Measurements from ENCODE around the gene CDKL1.

GRCh38 chr14:50381823-50382287 lies 14.8 kb downstream of the CDKL1 start:
- no peak for TF ChIP-seq CTCF (IDR thresholded peaks at IDR 0.05; ENCODE audit: low read length)
- TF ChIP-seq EZH2 (IDR thresholded peaks at IDR 0.05; ENCODE audit: borderline replicate concordance, low read length), result no peak
